Measurements from ENCODE around the gene GLT1D1.

Gene GLT1D1

DNA sequence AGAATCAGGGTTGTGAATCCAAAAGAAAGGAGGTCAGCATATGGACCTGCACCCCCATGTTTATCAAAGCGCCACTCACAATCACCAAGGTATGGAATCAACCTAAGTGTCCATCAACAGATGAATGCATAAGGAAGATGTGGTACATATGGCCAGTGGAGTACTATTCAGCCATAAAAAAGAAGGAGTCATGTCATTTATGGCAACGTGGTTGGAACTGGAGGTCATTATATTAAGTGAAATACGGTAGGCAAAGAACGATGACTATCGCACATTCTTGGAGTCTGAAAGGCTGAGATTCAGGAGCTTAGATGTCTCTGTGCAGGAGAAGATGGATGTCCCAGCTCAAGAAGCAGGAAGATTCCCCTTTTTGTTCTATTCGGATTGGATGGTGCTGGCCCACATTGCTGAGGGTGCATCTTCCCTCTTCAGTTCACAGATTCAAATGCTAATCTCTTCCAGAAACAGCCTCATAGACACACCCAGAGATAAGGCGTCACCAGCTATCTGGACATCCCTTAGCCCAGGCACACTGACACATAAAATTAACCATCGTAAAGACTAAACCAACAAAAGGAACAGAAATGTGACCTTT, 108.1 kb downstream of the GLT1D1 start:
- DNase-seq: no peak

DNA sequence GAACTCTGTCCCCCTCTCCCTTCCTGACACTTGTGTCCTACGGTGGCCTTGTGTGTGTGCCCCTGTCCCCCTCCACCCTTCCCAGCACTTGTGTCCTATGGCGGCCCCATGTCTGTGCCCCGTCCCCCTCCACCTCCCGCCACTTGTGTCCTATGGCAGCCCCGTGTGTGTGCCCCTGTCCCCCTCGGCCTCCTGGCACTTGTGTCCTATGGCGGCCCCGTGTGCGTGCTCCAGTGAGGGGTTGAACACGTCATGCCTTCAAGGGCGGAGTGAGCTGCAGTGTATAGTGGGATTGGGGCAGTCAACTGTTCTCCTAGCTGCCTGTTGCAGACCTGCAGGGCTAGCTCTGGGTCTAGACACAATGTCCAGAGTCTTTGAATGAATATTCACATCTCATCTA, 108.7 kb downstream of the GLT1D1 start:
- no peak for DNase-seq

DNA sequence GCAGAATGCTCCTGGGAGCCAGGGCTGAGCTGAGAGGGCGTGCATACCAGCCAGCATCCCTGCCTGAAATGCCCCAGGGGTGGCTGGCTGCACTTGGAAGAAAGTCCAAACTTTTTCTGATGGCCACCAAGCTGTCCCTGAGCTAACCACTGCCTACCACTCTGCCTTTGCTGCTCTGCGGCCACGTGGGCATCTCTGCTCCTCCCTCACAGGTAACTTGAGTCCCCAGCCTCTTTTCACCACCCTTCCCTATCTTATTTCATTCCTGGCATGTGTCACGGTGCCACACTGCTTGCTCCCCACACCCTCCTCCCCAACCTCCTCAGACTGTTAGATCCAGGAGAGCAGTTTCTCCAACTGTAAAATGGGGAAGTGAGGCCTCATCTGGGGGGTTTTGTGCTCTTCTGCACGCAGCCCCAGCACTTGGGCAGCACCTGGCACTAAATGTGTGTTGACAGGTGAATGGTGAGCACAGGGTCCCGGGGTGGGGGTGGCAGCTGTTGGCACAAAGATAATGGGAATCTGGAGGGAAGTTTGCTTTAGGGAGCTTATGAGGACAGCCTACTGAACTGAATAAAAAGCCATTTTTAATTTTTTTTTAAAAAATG, 113.0 kb downstream of the GLT1D1 start:
- DNase-seq: no peak

DNA sequence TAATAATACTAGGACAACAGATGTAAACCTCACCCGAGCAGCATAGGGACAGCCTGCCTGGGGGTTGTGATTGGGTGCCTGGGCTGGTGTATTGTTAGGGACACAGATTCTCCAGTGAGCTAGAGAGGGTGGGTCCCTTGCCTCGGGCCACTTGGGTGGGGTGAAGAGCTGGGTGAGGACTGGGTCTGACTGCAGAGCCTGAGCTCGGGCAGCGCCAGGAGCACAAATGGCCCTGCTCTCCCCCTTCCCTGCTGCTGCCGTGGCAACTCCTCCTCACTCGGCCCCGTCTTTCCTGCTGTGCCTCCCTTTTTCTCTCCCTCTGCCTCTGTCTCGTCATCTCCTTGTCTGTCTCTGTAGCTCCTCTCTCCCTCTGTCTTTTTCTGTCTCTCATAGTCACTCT, 115.4 kb downstream of the GLT1D1 start:
- peak in 2 of 51 donors; percentile 4 to 5 for DNase-seq

DNA sequence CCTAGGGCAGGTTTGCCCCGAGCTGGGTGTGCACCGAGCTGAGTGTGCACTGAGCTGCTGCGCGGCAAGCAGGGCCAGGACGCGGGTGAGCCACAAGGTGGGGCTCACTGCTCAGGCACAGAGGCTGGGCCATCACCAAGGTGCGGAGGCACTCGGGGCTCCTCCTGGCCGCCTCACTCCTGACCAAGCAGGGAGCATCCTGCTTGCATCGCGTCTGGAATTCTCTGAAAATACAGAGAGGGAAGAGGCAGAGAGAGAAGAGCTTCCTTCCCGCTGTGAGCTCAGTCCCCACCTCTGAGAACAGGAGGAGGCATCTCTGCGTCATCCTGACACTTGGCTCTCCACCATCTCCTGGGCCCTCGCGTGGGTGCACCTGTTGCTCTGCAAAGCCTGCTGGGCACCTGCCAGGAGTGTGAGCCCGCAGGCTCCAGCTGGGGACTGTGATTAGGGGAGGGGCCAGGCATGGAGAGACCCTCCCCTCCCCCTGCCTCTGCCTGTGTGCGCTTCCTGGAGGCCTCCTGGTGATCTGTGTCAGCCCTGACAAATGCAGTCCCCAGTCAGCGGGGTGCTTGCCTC, 116.3 kb downstream of the GLT1D1 start:
- DNase-seq: peak in 34 of 51 donors; percentile 2 to 72 (median 38)

DNA sequence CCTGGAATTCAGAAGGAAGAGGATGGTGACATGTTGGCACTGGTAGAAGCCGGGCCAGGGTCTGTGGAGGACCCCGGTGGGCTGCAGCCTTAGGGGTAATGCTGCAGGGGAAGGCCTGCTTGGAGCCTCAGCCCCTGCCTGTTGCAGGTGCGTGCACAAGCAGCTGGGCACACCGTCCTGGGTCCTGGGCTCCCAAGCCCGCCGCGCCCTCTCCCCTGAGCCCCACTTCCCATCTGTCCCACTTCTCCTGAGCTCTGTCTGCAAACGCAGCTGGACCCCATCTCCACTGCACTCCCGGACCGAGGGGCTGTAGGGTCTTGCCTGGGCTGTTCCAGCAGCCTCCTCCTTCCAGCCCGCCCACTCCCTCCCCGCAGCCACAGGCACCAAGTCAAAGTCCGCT, 116.8 kb downstream of the GLT1D1 start:
- DNase-seq: no peak

DNA sequence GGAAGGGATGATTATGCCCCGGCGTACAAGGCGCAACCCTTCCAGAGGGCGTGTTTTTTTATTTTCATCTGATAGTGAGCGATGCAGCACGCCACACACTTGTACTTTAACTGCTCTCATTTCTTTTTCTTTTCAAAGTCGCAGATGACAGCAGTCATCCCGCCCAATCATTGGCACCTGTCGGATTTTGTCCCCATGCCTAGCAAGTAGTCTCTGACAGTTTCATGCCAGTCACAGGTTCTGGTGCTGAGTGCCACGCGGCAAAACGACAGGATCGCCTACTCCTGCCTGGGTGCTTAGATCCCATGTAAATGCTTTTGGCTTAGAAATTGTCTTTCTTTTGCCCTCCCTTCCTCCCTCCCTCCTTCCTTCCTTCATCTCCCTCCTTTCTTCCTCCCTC, 117.7 kb downstream of the GLT1D1 start:
- DNase-seq: no peak

DNA sequence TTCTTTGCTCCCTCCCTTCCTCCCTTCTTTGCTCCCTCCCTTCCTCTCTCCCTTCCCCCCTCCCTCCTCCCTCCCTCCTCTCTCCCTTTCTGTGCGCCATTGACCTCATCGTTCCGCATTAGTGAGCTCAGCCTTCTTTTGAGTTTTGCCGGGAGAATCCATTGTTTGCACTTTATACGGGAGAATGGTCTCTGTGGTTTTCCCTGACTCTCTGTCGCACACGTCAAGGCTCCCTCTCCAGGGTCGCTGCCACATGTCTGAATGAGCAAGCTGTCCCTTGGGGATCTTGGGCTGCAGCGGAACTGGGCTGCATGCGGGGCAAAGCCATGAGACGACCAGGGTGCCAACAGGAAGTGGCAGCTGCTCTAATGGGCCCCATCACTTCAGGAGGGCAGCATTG, 118.5 kb downstream of the GLT1D1 start:
- peak in 1 of 51 donors; percentile 3 for DNase-seq

DNA sequence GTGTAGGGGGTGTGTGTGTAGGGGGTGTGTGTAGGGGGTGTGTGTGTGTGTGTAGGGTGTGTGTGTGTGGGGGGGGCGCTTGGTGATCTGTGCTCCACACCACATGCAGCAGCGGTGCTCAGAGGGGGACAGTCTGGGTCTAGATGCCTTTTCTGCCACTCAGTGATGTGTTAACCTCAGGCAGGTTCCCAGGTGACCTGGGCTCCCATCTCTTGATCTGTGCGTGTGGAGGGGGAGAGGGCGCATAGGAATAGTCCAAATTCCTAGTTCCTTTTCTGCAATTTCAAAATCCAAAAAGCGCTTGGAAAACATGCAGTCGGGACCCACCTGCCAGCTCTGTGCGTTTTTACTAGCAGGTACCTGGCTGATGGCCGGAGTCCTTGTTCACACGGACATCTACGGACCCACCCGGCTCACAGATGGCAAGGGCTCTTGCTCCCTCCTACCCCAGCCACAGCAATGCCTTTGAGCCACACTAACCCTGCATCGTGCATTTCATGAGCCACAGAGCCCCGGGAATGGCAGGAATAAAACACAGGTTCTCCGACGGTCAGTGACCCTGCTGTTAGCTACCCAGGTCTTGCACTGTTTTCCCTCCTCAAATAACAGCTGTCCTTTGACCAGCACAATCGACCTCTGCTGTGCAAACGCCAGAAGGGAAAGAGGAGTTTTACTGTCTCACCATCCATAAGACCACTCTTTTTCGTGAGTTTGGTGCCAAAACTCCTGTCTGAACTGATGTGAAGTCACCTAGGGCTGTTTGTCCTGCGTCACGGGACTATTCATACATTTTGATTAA, 120.8 kb downstream of the GLT1D1 start:
- DNase-seq: no peak

DNA sequence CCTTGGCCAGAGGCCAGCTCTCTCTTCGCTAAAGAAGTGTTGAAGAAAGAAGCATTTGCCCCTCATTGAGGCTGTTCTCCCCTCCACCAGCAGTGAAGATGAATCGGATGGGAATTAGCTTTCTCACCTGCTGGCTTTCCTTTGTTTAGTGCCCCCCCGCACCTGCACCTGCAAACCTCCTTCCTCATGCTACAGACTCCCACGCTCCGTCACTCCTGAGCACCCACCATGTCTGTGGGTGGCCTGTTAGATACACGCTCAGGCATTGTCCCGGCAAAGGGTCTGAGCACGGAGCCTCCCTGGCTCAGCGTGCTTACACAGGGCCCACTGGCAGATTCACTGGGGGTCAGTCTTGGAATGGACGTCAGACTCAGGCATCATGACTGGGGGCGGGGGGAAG, 121.6 kb downstream of the GLT1D1 start:
- DNase-seq: no peak

DNA sequence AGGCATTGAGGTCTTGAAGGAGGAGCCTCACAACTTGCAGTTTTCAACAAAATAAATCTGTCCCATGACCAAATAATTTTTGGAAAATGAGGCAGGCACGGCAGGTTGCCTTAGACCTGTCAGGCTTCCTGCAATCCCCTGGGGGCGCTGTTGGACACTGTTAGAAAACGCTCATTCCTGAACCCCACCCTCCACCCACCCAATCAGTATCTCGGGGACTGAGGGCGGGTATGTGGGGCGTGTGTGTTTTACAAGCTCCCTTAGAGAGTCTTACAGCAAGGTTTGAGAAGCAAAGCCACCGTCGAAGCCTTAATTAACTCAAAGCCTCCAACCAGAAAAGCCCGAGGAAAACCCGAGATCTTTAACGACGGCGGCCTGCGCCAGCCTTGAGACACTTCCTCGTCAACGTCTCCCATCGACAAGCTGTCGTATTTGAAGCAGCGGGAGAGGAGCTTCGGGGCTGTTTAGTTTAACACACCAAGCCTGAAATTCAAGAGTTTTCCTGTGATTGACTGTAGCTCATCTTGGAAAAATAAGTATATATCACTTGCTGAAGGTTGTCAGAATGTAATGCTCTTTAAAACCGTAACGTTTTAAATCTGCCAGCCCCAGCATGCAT, 123.0 kb downstream of the GLT1D1 start:
- DNase-seq: peak in 21 of 51 donors; percentile 2 to 49 (median 16)

DNA sequence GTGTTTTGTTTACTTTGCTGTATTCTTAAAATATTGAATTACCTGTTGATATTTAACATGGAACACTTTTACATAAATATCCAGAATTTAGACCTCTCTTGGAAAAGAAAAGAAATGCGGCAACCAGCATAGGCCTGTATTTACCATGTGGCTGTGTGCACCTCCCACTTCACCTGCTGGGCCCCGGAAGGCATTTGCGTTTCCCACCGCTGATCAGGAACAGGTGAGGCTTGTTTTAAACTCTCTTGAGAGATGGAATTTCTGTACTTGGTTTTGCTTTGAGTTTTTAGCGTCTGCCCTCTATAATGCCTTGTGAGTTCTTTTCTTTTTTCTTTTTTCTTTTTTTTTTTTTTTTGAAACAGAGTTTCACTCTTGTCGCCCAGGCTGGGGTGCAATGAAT, 124.2 kb downstream of the GLT1D1 start:
- no peak for DNase-seq

DNA sequence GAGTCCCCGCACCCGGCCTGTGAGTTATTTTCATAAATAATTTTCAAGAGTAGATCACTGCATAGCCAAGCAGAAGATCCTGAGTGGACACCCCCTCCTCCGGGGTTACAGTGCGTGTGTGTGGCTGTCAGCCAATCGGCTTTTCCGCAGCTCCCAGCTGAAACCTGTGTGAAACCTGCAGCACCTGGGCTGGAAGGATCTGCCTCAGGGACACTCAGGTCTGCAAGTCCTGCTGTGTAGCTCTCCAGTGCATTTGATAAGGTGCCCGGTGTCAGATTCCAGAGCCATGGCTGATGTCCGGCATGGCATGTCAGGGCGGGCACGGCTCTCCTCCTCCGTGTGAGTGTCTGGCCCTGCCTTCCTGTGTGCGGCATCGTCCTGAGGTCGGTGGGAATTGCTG, 124.8 kb downstream of the GLT1D1 start:
- no peak for DNase-seq

DNA sequence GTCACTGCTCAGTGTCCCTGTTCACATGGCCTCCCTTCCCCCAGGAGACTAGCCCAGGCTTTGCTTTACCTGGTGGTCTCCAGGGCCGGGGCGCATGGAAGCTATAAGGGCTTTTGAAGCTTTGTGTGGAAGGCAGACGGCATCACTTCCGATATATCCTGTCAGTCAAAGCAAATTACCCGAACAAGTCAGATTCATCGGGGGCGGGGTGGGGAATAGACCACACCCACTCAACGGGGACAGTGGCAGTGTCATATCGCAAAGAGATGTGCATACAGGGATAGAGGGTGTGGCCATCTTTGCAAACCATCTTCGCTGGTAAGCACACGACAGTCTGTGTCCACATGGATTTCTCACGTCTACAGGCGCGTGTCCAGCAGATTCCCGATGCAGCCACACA, 127.3 kb downstream of the GLT1D1 start:
- no peak for DNase-seq

DNA sequence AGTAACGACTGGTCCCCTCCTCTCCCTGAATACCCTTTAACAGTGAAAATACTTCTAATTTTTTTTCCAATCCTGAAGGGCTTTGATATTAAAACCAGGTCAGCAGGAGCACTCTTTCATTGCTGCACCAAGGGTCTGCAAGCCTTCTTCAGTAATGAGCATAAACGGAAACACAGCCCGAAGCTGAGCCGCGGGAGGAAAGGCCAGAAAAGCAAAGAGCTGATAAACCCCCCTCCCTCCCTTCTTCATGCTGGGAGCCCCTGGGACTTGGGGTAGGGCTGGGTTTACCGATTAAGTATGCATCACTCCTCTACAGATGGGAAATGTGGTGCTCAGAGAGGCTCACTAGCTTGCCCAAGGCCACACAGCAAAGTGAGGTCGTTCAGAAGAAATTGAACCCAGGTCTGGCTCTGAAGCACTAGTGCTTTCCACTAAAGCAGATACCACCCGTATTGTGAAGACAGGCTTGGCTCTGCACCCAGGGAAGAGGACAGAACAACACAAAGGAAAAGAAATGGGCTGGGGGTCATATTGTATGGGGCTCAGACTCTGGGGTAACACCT, 128.8 kb downstream of the GLT1D1 start:
- no peak for DNase-seq

DNA sequence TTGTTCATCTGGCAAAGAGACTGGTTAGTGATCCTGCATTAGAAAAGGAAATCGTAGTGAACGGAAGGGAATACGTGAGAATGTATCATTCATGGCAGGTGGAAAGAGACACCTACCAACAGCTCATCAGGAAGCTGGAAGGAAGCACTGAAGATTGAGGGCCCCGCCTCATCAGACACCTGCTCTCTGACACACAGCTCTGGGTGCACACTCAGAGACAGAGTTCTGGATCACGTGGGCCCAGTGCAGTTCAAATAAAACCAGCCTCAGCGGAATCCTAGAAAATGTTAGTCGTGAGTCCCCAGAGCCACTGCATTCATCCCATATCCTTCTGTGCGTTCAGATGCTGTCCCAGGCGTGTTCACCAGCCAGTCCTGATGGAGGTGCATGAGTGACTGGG, 129.7 kb downstream of the GLT1D1 start:
- DNase-seq: no peak

DNA sequence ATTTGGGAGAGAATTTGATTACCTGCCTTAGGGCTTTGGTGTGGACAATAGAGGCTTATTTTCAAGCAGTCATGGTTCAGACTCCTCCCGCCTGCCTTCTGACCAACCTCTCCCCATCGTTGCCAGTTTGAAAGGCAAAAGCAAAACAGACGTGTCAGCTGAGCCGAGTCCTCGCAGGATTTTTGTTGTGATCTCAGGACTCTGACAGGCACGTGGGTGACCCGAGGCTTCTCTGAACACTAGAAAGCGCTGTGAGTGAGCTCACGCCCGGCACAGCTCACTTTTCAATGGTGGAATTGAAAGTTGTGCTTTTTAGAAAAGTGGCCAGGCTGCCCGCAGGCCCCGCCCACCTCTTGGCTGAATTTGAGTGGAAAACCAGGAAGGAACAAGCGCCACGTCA, 130.1 kb downstream of the GLT1D1 start:
- no peak for DNase-seq

DNA sequence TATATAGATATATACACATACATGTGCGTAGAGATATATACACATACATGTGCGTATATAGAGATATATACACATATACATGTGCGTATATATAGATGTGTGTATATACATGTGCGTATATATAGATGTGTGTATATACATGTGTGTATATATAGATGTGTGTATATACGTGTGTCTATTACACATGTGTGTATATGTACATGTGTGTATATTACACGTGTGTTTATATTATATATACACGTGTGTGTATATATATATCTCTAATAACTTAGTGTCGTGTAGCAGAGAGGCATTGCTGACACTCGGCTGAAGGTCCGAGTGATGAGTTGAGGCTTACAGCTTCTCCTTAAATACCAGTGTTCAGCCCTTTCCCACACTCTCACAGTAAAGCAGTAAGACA, 133.7 kb downstream of the GLT1D1 start:
- DNase-seq: no peak

DNA sequence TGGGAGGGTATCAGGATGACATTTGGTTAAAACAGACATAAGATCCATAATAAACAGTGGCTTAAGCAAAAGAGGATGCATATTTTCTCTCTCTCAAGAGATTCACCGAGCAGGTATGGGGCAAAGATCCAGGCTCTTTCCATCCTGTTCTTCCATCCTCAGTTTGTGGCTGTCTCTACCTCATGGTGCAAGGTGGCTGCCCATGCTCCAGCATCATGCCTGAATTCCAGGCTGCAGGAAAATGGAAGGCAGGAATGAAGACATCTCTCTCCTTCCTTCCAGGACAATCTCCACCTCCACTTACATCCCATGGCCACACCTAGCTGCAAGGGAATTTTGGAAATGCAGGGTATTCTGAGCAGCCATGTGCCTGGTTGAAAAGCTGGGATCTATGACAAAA, 136.0 kb downstream of the GLT1D1 start:
- no peak for DNase-seq

DNA sequence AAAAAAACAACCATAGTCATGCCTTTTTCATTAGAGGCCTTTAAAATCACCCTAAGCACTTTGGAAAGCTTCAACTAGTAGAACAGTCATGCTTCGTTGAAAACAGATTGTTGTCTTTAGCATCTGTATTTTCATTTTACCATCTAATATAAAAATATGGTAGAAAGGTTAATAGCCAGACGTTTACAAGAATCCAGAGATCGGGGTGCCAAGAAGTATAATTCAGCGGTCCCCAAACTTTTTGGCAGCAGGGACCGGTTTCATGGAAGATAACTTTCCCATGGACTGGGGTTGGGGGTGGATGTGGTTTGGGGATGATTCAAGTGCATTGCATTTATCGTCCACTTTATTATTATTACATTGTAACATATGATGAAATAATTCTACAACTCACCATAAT, 138.4 kb downstream of the GLT1D1 start:
- no peak for DNase-seq

DNA sequence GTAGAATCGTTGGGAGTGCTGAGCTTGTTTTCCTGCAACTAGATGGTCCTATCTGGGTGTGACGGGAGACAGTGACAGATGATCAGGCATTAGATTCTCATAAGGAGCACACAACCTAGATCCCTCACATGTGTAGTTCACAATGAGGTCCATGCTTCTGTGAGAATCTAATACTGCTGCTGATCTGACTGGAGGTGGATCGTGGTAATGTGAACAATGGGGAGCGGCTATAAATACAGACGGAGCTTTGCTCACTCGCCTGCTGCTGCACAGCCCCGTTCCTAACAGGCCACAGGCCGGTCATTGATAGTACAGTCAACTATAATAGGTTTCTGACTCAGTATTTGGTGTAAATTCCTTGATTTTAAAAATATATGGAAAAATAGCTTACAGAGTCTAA, 138.8 kb downstream of the GLT1D1 start:
- DNase-seq: no peak

DNA sequence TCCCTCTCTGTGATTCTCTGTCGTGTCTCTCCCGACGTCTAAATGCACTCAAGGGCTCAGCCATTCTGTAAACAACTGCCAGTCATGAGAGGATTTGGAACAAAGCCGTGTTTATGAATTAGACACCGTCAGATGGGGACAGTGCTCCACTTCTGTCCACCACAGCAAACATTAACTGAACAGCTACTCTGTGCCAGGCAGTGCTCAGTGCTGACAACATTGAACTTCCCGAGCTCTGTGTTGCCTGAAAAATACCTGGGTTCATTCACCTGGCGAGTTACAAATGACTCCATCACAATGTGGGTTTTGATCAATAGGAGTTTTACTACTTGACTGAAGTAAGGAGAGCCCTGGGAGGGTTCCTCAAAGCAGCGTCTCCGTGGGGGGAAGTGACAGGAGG, 139.3 kb downstream of the GLT1D1 start:
- DNase-seq: no peak

All from hypothalamus (tissue), 51 donors.